CD4-positive, alpha-beta T cell treated with Interleukin-15 for 4 hours (primary cell): ENCODE measurements around the gene CLPTM1.
"Not testable (repeated sequence)": the region's sequence is repeated elsewhere in the genome, so short reads cannot be mapped to it uniquely, and the experiment has no call there.

ENCODE experiments used
- DNase-seq: peaks from one replicate; pipeline ENCODE4 v3.0.0-alpha.2; 2020; ENCODE audit warnings: low spot score

The CLPTM1 gene

DNA sequence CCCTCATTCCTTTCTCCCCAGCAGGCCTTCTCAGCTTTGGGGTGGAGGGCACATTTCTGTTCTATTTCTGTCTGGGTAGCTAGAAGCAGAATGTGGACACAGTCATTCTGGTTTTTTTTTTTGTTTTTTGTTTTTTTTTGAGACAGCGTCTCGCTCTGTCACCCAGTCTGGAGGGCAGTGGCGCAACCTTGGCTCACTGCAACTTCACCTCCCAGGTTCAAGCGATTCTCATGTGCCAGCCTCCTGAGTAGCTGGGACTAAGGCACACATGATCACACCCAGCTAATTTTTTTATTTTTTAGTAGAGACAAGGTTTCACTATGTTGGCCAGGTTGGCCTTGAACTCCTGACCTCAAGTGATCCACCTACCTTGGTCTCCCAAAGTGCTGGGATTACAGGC lies 20.3 kb downstream of the CLPTM1 start:
- no peak for DNase-seq

DNA sequence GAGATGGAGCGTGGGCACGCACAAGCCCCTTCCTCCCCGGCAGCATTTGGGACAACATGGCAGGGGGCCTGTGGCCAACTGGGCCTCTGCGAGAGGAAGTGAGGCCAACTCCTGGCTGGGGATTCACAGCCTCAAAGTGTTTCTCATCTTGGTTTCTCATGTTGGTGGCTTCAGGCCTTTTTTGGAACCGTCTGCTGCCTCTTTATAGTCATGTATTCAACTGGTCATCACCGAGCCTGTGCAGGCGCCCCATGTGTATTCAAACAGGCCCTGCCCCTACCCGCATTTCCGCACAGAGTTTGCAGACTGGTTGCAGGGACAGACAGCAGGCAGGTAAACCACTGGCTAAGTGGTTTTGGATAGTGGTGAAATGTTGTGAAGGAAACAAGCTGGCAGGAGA lies 28.8 kb downstream of the CLPTM1 start:
- no peak for DNase-seq

- no peak for DNase-seq
Observed at GRCh38 chr19:44985445-44985844, 30.3 kb downstream of the CLPTM1 start.

- no peak for DNase-seq
Observed at GRCh38 chr19:44986389-44986788, 31.2 kb downstream of the CLPTM1 start.

DNA sequence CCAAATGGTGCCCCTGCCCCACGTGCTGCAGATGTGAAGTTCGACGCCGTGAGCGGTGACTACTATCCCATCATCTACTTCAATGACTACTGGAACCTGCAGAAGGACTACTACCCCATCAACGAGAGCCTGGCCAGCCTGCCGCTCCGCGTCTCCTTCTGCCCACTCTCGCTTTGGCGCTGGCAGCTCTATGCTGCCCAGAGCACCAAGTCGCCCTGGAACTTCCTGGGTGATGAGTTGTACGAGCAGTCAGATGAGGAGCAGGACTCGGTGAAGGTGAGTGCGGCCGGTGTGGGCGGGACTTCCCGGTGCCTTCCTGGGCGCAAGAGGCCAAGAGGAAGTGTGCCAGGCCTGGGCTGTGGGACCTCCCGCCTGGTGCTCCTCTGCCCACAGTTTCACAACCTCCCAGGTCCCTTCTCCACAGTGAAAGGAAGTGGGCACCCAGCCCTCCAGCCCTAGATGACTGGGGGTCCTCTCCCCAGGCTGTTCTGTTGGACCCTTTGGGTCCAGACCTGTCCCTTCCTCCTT lies 32.0 kb downstream of the CLPTM1 start:
- DNase-seq: no peak

DNA sequence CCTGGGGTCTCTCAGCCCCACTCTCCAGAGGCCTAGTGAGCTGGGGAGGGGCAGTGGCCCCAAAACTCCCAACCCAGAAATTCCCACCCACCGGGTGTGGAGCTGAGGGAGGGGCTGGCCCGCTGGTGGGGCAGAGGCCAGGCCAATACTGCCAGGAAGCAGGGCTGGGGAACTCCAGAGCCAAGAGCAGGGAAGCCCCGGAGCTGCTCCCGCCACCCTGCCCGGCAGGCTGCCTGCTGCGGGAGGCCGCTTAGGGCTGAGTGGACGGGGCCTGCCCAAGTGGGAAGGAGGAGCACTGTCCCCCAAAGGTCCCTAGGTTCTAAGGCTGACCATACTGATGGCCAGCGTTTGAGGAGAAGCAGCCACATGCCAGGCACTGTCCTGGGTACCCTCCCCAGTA lies 33.1 kb downstream of the CLPTM1 start:
- no peak for DNase-seq

DNA sequence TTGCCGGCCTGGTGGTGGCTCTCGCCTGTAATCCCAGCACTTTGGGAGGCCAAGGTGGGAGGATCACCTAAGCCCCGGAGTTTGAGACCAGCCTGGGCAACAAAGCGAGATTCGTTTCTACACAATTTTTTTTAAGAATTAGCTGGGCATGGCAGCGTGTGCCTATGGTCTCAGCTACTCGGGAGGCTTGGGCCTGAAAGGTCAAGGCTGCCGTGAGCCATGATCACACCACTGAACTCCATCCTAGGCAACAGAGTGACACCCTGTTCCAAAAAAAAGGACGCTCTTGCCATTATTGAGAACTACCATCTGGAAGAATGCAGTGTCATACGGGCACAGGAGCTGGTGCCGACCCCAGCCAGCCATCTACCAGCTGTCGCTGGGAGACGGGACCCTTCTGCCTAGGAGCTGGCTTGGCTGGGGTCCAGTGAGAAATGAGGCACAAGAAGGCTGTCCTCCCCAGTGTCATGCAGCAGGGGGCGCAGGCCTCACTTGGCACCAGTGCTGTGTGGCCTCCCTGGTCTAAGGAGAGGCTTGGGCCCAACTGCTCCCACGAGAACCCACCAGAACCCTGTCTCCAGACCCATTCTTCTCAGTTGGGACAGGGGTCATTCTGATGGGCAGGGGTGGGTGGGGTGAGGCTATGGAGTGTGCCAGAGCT lies 33.8 kb downstream of the CLPTM1 start:
- peak; percentile 66 for DNase-seq

DNA sequence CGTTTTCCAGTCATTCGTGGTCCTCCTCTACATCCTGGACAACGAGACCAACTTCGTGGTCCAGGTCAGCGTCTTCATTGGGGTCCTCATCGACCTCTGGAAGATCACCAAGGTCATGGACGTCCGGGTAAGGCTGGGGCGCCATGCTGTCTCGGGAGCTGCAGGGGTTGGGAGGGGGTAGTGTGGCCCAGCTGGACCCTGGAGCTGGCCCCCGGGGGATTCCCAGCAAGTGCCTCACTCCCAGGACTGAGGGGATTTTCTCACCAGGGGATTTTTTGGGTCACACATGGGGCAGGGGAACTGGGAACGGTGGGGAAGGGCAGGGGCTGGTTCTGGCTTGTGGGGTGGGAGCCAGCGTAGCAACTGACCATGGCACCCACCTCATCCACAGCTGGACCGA lies 35.3 kb downstream of the CLPTM1 start:
- DNase-seq: no peak

DNA sequence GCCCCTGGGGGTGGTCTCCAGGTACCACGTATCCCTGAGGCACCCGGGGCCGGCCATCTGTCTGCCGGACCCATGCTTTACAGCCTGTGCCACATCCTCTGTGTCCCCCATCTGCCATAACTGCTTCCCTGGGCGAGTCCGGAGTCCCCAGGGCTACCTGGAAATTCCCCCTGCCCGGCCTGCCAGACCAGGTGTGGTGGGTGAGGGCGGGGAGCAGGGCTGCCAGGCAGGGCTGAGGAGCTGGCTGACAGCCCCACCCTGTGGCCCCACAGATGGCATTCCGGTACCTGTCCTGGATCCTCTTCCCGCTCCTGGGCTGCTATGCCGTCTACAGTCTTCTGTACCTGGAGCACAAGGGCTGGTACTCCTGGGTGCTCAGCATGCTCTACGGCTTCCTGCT lies 35.8 kb downstream of the CLPTM1 start:
- DNase-seq: no peak

DNA sequence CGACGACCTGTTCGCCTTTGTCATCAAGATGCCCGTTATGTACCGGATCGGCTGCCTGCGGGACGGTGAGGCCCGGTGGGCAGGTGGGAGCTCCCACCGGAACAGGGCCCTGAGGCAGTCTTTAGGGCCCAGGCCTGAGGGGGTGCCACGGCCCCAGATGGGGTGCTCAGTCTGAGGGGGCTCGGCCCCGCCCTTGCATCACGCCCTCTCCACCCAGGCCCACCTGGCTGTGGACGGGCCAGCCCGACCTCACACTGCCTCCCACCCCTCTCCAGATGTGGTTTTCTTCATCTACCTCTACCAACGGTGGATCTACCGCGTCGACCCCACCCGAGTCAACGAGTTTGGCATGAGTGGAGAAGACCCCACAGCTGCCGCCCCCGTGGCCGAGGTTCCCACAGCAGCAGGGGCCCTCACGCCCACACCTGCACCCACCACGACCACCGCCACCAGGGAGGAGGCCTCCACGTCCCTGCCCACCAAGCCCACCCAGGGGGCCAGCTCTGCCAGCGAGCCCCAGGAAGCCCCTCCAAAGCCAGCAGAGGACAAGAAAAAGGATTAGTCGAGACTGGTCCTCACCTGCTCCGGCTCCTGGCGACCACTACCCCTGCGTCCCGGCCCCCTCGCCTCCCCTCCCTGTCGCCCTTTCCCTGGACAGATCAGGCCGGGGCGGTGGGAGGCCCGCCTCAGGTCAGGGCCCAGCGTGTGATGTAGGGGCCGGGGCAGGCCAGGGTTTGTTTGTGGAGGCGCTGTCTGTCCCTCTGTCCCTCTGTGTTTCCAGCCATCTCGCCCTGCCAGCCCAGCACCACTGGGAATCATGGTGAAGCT lies 37.4 kb downstream of the CLPTM1 start:
- DNase-seq: no peak

DNA sequence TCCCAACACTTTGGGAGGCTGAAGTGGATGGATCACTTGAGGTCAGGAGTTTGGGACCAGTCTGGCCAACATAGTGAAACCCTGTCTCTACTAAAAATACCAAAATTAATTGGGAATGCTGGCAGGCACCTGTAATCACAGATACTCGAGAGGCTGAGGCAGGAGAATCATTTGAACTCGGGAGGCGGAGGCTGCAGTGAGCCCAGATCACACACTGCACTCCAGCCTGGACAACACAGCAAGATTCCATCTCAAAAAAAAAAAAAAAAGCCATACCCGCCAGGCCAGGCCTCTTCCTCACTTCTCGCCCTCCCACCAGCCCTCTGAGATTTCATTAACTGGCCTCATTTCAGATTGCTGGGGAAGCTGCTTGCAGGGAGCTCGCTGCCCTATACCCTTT lies 38.3 kb downstream of the CLPTM1 start:
- no peak for DNase-seq

DNA sequence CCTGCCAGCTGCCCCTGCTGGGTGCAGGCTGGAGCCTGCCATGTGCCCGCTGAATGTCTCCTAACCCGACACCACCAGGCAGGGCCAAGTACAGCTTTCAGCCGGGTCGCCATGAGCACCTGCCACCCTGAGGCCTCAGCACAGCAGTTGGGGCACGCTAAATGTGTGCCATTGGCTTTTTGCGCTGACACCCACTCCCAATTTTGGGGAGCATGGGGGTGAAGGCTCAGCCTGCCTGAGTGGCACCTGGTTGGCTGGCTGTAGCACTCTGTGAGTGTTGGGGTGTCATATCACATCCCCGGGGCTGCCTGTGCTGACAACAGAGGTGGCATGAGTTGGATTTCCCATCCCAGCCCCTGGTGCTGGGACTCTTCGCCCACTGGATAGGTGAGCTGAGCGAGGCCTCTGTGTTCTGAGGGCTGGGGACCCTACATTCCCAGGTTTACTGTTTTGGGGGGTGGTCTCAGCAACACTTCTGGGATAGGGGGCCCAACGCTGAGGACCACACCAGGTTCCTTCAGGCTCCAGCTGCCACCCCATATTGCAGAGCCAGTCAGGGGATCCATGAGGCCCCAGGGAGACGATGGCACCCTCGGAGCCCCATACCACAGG lies 38.9 kb downstream of the CLPTM1 start:
- DNase-seq: no peak

DNA sequence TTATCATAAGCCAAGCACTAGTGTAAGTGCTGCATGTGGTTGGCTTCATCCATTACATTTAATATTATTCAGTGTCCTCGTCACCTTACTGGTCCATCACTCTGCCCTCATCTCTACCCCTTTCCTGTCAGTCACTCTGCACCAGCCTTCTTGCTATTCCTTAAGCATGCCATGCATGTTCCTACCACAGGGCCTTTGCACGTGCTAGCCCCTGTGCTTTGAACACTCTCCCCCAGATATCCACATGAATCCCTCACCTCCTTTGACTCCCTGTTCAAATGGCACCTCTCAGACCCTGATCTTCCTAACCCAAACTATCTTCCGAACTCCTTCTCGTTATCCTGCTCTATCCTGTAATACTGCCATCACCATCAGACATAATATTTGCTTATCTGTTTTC lies 42.8 kb downstream of the CLPTM1 start:
- DNase-seq: no peak

DNA sequence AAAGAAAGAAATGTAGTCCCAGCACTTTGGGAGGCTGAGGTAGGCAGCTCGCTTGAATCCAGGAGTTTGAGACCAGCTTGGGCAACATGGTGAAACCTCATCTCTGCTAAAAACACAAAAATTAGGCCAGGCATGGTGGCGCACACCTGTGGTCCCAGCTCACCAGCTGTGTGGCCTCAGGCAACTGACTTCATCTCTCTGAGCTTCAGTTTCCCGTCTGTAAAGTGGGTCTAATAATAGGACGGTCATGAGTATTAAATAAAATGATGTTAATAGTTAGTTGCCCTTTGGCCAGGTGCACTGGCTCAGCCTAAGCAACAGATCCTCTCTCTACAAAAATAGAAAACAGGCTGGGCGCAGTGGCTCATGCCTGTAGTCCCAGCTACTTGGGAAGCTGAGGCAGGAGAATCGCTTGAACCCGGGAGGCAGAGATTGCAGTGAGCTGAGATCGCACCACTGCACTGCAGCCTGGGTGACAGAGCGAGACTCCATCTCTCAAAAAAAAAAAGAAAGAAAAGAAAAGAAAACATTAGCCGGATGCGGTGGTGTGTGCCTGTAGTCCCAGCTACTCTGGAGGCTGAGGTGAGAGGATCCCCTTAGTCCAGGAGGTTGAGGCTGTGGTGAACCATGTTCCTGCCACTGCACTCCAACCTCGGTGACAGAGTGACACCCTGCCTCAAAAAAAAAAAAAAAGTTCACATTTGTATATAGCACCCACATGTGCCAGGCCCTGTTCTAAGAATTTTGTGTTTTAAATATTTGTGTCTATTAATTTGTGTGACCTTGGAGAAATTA lies 44.1 kb downstream of the CLPTM1 start:
- DNase-seq: not testable (repeated sequence)

- DNase-seq: not testable (repeated sequence)
Observed at GRCh38 chr19:45000665-45001064, 45.5 kb downstream of the CLPTM1 start.

GRCh38 chr19:45001087-45001739 lies 46.0 kb downstream of the CLPTM1 start, which contains the start of gene RELB:
TSS of gene RELB (plus strand) at chr19:45001464. CDS start at chr19:45001580, 116 bp downstream.
- peak; percentile 94 for DNase-seq

DNA sequence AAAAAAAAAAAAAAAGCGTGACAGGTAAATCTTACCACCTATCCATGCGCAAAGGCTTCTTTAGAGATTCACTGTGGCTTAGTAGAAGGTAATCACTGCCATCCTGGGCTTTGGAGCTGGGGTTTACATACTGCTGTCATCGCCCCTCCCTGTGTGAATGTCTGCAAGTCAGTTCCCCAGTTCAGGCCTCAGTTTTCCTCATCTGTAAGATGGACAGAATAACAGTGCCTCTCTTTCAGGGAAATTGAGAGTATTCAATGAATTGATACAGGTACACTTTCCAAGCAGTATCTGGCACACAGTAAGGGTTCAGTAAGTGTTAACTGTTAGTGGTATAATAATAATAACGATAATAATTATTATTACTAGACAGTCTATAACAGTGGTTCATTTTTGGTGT lies 48.3 kb downstream of the CLPTM1 start:
- DNase-seq: no peak

DNA sequence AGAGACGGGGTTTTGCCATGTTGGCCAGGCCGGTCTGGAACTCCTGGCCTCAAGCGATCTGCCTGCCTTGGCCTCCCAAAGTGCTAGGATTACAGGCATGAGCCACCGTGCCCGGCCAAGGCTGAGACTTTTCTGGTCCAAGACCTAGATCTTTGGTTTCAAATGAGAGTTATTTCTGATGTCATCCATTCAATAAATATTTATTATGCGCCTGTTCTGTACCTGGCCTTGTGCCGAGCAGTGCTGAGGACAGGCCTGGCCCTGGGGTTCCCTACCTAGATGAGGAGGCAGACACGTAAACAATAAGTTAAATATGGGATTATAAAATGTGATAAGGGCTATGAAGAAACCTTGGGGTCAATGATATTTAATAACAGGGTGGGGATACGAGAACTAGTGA lies 50.6 kb downstream of the CLPTM1 start:
- no peak for DNase-seq

- DNase-seq: no peak
Observed at GRCh38 chr19:45008552-45008951, 53.4 kb downstream of the CLPTM1 start.

- DNase-seq: no peak
Observed at GRCh38 chr19:45009625-45010255, 54.6 kb downstream of the CLPTM1 start.

DNA sequence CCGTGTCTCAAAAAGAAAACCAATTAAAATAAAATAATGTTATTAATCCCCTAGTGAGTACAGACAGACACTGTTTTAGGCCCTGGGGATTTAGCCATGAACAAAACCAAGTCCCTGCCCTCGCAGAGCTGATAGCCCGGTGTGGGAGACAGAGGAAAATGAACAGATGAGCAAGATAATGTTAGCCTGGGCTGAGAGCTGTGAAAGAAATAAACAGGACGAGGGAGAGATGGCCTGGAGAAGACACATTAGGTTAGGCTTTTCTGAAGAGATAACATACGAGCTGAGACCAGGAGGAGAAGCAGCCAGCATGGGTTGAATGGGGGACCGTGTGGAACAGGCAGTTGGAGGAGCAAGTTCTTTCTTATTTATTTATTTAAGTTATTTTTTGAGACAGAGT lies 55.1 kb downstream of the CLPTM1 start:
- DNase-seq: no peak
